GM10248 (cell line): ENCODE results near the gene CASP8AP2.
"Not testable (repeated sequence)": the region's sequence is repeated elsewhere in the genome, so short reads cannot be mapped to it uniquely, and the experiment has no call there.

Source experiments
- CTCF ChIA-PET: fragments of 300-600 bp; sonication (Branson Sonifier 250); formaldehyde crosslinking; extraction: SDS; loops from one replicate; lab custom pipeline; 2021; ENCODE audit warnings: antibody characterized with exemption; lab: Yijun Ruan, JAX
- POLR2A ChIA-PET: fragments of 350-650 bp; sonication (Branson Sonifier 250); formaldehyde crosslinking; extraction: SDS; loops from one replicate; lab custom pipeline; 2020; ENCODE audit warnings: antibody characterized with exemption; lab: Yijun Ruan, JAX
- DNase-seq: peaks from one replicate; pipeline ENCODE4 v3.0.0; 2012; ENCODE audit errors: extremely low spot score
- CTCF ChIP-seq: IDR thresholded peaks from 2 replicates; pipeline ENCODE4 v1.5.1; 2012; ENCODE audit warnings: mild to moderate bottlenecking, low read depth; ENCODE audit errors: extremely low read depth, missing control alignments, control extremely low read depth

The CASP8AP2 gene

GRCh38 chr6:89873721-89874120 is 44.0 kb downstream of the CASP8AP2 start:
- ChIA-PET POLR2A (no interaction called here), CTCF (interaction anchor here (1.0 kb wide), 1 partner anchor 17 kb away, joined by 3 read pairs; no protein-coding TSS in a partner anchor)
- DNase-seq, result no peak
- TF ChIP-seq CTCF, result no peak

- no peak for DNase-seq
- no peak for TF ChIP-seq CTCF
- CTCF ChIA-PET, result interaction anchor here (0.7 kb wide), 1 partner anchor 19 kb away, joined by 3 read pairs; no protein-coding TSS in a partner anchor
- POLR2A ChIA-PET, result no interaction called here
Measured at GRCh38 chr6:89874438-89874837, 44.8 kb downstream of the CASP8AP2 start.

DNA sequence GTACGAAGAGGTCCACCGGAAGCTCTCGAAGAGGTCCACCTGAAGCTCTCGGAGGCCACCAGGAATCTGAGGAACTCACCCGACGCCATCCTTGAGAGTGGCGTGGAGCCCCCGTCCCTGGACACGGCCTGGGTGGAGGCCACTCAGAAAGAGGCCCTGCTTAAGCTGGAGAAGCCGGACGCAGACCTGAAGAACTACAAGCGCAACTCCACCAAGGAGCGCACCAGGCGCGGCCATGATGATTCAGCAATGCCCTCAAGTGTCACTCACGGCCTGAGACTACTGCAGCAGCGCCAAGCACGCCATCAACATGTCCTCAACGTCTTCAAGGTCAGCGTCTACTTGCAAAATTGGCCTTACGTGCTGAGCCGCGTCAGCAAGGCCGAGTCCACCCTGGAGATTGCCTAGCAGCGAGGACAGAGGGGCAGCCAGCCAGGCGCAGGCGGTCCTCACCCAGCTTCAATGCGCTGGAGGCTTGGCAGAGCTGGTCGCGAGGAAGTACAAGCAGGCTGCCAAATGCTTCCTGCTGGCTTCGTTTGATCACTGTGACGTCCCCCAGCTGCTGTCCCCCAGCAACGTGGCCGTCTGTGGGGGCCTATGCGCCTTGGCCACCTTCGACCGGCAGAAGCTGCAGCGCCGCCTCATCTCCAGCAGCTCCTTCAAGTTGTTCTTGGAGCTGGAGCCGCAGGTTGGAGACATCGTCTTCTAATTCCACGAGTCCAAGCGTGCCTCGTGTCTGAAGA is 56.9 kb downstream of the CASP8AP2 start:
- ChIA-PET CTCF (interaction anchor here (2.2 kb wide), 1 partner anchor 10 kb away, joined by 4 read pairs; no protein-coding TSS in a partner anchor), POLR2A (no interaction called here)
- no peak for DNase-seq
- TF ChIP-seq CTCF, result no peak

- no peak for TF ChIP-seq CTCF
- DNase-seq, result no peak
- ChIA-PET POLR2A (no interaction called here), CTCF (interaction anchor here (2.2 kb wide), 1 partner anchor 11 kb away, joined by 4 read pairs; no protein-coding TSS in a partner anchor)
Measured at GRCh38 chr6:89887452-89888137, 57.9 kb downstream of the CASP8AP2 start.

GRCh38 chr6:89888138-89888514 is 58.4 kb downstream of the CASP8AP2 start:
- ChIA-PET POLR2A (no interaction called here), CTCF (interaction anchor here (2.2 kb wide), 1 partner anchor 12 kb away, joined by 4 read pairs; no protein-coding TSS in a partner anchor)
- DNase-seq, result no peak
- TF ChIP-seq CTCF, result no peak

DNA sequence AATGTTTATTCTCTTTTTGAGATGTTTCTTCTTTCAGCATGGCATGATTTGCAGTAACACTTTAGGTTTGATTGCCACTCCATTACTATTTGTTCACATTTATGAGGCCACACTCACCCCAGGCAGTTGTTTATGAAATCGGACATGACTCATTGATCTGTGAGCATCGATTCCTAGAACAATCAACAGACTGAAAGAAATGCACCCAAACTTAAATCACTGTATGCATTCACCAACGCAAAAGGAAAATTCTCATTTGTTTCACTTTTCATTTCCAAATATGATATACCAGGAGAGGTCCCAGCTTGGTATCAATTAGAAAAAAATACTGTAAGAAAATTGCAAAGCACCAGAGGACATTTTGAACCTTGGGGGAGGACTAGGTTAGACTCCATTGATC is 59.2 kb downstream of the CASP8AP2 start:
- DNase-seq, result no peak
- CTCF ChIA-PET, result no interaction called here
- no peak for TF ChIP-seq CTCF
- POLR2A ChIA-PET, result no interaction called here

DNA sequence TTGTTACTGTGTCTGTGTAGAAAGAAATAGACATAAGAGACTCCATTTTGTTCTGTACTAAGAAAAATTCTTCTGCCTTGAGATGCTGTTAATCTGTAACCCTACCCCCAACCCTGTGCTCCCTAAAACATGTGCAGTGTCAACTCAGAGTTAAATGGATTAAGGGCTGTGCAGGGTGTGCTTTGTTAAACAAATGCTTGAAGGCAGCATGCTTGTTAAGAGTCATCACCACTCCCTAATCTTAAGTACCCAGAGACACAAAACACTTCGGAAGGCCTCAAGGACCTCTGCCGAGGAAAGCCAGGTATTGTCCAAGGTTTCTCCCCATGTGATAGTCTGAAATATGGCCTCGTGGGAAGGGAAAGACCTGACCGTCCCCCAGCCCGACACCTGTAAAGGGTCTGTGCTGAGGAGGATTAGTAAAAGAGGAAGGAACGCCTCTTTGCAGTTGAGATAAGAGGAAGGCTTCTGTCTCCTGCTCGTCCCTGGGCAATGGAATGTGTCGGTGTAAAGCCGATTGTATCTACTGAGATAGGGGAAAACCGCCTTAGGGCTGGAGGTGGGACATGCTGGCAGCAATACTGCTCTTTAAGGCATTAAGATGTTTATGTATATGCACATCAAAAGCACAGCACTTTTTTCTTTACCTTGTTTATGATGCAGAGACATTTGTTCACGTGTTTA is 61.3 kb downstream of the CASP8AP2 start:
- DNase-seq, CTCF ChIA-PET, POLR2A ChIA-PET: not testable (repeated sequence)

DNA sequence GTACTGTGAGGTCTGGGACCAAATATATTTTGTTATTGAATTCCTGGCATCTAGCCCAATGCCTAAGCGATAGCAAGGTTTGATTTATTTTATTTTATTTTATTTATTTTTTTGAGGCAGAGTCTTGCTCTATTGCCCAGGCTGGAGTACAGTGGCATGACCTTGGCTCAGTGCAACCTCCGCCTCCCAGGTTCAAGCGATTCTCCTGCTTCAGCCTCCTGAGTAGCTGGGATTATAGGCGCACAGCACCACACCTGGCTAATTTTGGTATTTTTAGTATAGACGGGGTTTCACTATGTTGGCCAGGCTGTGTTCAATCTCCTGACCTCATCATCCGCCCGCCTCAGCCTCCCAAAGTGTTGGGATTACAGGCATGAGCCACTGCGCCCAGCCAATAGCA is 62.9 kb downstream of the CASP8AP2 start:
- POLR2A ChIA-PET, DNase-seq, CTCF ChIA-PET: not testable (repeated sequence)
